ENCODE measurements around the gene DAB1.

- TF ChIP-seq CTCF (IDR thresholded peaks at IDR 0.05; ENCODE audit: control extremely low read depth in 1 of 3, insufficient read depth in 1 of 3, low read depth in 1 of 3, low read length in 3 of 3) = no peak
- no peak for TF ChIP-seq RFX5 (IDR thresholded peaks at IDR 0.05; ENCODE audit: borderline replicate concordance, low read depth, low read length)
- no peak for TF ChIP-seq EZH2 (IDR thresholded peaks at IDR 0.05; ENCODE audit: low read depth, low read length, severe bottlenecking)
- no peak for TF ChIP-seq TAF1 (IDR thresholded peaks at IDR 0.05; ENCODE audit: low read depth, low read length)
- TF ChIP-seq TEAD4 (IDR thresholded peaks at IDR 0.05; ENCODE audit: low read depth, low read length) = no peak
Measured at GRCh38 chr1:57467830-57468229, 44.0 kb upstream of the DAB1 start.

Data from H1 (cell line).